HL-60/S4 treated with phorbol 12-myristate 13-acetate at 8.2 ng/mL for 4 days and 3 days (cell line): ENCODE results near the gene DISP1.
"Not testable (repeated sequence)": the region's sequence is repeated elsewhere in the genome, so short reads cannot be mapped to it uniquely, and the experiment has no call there.

Experiments
- in situ Hi-C: fragments of 300-500 bp; cut with MboI; formaldehyde crosslinking; loops from 2 replicates; pipeline ENCODE4 v1.15.0; 2022; ENCODE audit warnings: low sequenced_read_pairs

Gene DISP1

GRCh38 chr1:222845763-222846162, 30.9 kb downstream of the DISP1 start:
- in situ Hi-C loops, result no loop called here

DNA sequence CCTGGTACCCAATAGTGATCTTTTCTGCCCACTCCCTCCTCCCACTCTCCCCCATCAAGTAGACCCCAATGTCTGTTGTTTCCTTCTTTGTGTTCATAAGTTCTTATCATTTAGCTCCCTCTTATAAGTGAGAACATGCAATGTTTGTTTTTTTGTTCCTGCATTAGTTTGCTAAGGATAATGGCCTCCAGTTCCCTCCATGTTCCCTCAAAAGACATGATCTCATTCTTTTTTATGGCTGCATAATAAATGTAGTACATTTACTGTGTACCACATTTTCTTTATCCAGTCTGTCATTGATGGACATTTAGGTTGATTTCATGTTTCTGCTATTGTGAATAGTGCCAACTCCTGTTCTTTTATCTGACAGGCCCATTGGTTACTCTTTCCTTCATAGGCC, 35.7 kb downstream of the DISP1 start:
- in situ Hi-C loops, result not testable (repeated sequence)

- in situ Hi-C loops, result no loop called here
These were observed 37.5 kb downstream of the DISP1 start for GRCh38 chr1:222852326-222852725.

GRCh38 chr1:222861062-222861461, 46.2 kb downstream of the DISP1 start:
- in situ Hi-C loops, result no loop called here
